ENCODE data around the gene PROX1. TPM values are rescaled to one million over a fixed set of nuclear protein-coding genes. Genes with fewer than 3 reads are reported as not detected.

The PROX1 gene
- total RNA-seq, 1 experiment from 2014 or later: 3.8 TPM

- Mint-ChIP-seq H3K36me3 (no peaks in the 10 kb centered on the region), H3K9me3 (no peaks in the 10 kb centered on the region), H3K4me3 (peak overlapping the region; percentile 80), H3K4me1 (peaks cover 63% of the 10 kb centered on the region), H3K27me3 (ENCODE audit: low read depth) (peaks cover 88% of the 10 kb centered on the region), H3K27ac (no peak overlapping the region)
- DNase-seq (ENCODE audit: low spot score) (no peak), ATAC-seq (no peak)
- TF ChIP-seq GRHL2 (CRISPR knock-in tag; IDR thresholded peaks at IDR 0.05; ENCODE audit: insufficient replicate concordance, severe bottlenecking) (no peak), ZNF263 (CRISPR knock-in tag; IDR thresholded peaks at IDR 0.05; ENCODE audit: low read depth) (no peak), NR3C1 (CRISPR knock-in tag; conservative IDR thresholded peaks at IDR 0.05; ENCODE audit: low read depth) (no peak), NR2C2 (CRISPR knock-in tag; IDR thresholded peaks at IDR 0.05) (no peak), MYBL2 (CRISPR knock-in tag; IDR thresholded peaks at IDR 0.05) (no peak), NFYB (CRISPR knock-in tag; conservative IDR thresholded peaks at IDR 0.05; ENCODE audit: low read depth) (no peak), IRF2 (CRISPR knock-in tag; IDR thresholded peaks at IDR 0.05; ENCODE audit: borderline replicate concordance, low read depth) (no peak), GTF2I (CRISPR knock-in tag; conservative IDR thresholded peaks at IDR 0.05) (no peak), TCF7 (CRISPR knock-in tag; IDR thresholded peaks at IDR 0.05; ENCODE audit: low read depth) (no peak), NR1H2 (CRISPR knock-in tag; IDR thresholded peaks at IDR 0.05) (no peak)
- TF ChIP-seq, protein P1, sequence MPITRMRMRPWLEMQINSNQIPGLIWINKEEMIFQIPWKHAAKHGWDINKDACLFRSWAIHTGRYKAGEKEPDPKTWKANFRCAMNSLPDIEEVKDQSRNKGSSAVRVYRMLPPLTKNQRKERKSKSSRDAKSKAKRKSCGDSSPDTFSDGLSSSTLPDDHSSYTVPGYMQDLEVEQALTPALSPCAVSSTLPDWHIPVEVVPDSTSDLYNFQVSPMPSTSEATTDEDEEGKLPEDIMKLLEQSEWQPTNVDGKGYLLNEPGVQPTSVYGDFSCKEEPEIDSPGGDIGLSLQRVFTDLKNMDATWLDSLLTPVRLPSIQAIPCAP (CRISPR knock-in tag; IDR thresholded peaks at IDR 0.05): no peak
- POLR2A ChIA-PET: interaction anchor here (0.7 kb wide), 1 partner anchor 391 kb away, joined by 4 read pairs; no protein-coding TSS in a partner anchor
- CTCF ChIA-PET: interaction anchor here (1.2 kb wide), 1 partner anchor 121 kb away, joined by 3 read pairs; no protein-coding TSS in a partner anchor
Observed at GRCh38 chr1:213986020-213986924, 1.5 kb upstream of the PROX1 start.

GRCh38 chr1:213986925-213987250 lies 885 bp upstream of the PROX1 start:
- DNase-seq (ENCODE audit: low spot score): no peak
- Mint-ChIP-seq H3K4me1 (peaks cover 57% of the 10 kb centered on the region), H3K9me3 (no peaks in the 10 kb centered on the region), H3K4me3 (peak overlapping the region; percentile 80), H3K27me3 (ENCODE audit: low read depth) (peaks cover 88% of the 10 kb centered on the region), H3K36me3 (no peaks in the 10 kb centered on the region), H3K27ac (no peak overlapping the region)
- no peak for TF ChIP-seq ZNF317 (CRISPR knock-in tag; IDR thresholded peaks at IDR 0.05; ENCODE audit: borderline replicate concordance, low read depth)
- no peak for ATAC-seq
- CTCF ChIA-PET: interaction anchor here (1.2 kb wide), 1 partner anchor 121 kb away, joined by 3 read pairs; no protein-coding TSS in a partner anchor
- POLR2A ChIA-PET: no interaction called here

- POLR2A ChIA-PET: interaction anchor here (0.6 to 1.1 kb wide), 5 partner anchors 8 to 228 kb away, joined by 3 to 5 read pairs (median 4); no protein-coding TSS in a partner anchor
- peak overlapping the region; percentile 91 for H3K4me3 Mint-ChIP-seq
- peak; percentile 6 for ATAC-seq
- TF ChIP-seq, protein P2, sequence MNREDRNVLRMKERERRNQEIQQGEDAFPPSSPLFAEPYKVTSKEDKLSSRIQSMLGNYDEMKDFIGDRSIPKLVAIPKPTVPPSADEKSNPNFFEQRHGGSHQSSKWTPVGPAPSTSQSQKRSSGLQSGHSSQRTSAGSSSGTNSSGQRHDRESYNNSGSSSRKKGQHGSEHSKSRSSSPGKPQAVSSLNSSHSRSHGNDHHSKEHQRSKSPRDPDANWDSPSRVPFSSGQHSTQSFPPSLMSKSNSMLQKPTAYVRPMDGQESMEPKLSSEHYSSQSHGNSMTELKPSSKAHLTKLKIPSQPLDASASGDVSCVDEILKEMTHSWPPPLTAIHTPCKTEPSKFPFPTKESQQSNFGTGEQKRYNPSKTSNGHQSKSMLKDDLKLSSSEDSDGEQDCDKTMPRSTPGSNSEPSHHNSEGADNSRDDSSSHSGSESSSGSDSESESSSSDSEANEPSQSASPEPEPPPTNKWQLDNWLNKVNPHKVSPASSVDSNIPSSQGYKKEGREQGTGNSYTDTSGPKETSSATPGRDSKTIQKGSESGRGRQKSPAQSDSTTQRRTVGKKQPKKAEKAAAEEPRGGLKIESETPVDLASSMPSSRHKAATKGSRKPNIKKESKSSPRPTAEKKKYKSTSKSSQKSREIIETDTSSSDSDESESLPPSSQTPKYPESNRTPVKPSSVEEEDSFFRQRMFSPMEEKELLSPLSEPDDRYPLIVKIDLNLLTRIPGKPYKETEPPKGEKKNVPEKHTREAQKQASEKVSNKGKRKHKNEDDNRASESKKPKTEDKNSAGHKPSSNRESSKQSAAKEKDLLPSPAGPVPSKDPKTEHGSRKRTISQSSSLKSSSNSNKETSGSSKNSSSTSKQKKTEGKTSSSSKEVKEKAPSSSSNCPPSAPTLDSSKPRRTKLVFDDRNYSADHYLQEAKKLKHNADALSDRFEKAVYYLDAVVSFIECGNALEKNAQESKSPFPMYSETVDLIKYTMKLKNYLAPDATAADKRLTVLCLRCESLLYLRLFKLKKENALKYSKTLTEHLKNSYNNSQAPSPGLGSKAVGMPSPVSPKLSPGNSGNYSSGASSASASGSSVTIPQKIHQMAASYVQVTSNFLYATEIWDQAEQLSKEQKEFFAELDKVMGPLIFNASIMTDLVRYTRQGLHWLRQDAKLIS (CRISPR knock-in tag; IDR thresholded peaks at IDR 0.05; ENCODE audit: borderline replicate concordance): no peak
- TF ChIP-seq ESRRA (CRISPR knock-in tag; IDR thresholded peaks at IDR 0.05; ENCODE audit: borderline replicate concordance) (no peak), ZNF263 (CRISPR knock-in tag; IDR thresholded peaks at IDR 0.05; ENCODE audit: low read depth) (no peak), KAT7 (CRISPR knock-in tag; IDR thresholded peaks at IDR 0.05; ENCODE audit: borderline replicate concordance) (no peak), OVOL2 (CRISPR knock-in tag; IDR thresholded peaks at IDR 0.05; ENCODE audit: borderline replicate concordance) (no peak), RORB (CRISPR knock-in tag; IDR thresholded peaks at IDR 0.05) (no peak), GABPB1 (CRISPR knock-in tag; IDR thresholded peaks at IDR 0.05) (no peak), ZBTB43 (CRISPR knock-in tag; IDR thresholded peaks at IDR 0.05) (no peak), ZBTB21 (CRISPR knock-in tag; IDR thresholded peaks at IDR 0.05; ENCODE audit: borderline replicate concordance) (no peak), FOXJ3 (CRISPR knock-in tag; IDR thresholded peaks at IDR 0.05; ENCODE audit: borderline replicate concordance) (no peak), E2F1 (CRISPR knock-in tag; IDR thresholded peaks at IDR 0.05) (no peak), PRRX2 (CRISPR knock-in tag; IDR thresholded peaks at IDR 0.05) (no peak)
- TF ChIP-seq, protein P1 (CRISPR knock-in tag; IDR thresholded peaks at IDR 0.05): no peak
Observed at GRCh38 chr1:213987422-213987926, 299 bp upstream of the PROX1 start.

More at GRCh38 chr1:213987422-213987926, 299 bp upstream of the PROX1 start:
- peaks cover 88% of the 10 kb centered on the region for H3K27me3 Mint-ChIP-seq (ENCODE audit: low read depth)
- H3K36me3 Mint-ChIP-seq: no peaks in the 10 kb centered on the region
- no peaks in the 10 kb centered on the region for H3K9me3 Mint-ChIP-seq
- DNase-seq (ENCODE audit: low spot score): peak; percentile 85
- CTCF ChIA-PET: interaction anchor here (0.6 to 1.3 kb wide), 8 partner anchors 10 to 1474 kb away, joined by 3 to 13 read pairs (median 3); no protein-coding TSS in a partner anchor
- H3K27ac Mint-ChIP-seq: peak overlapping the region; percentile 95
- H3K4me1 Mint-ChIP-seq: peaks cover 52% of the 10 kb centered on the region

Measured in WTC11 (cell line).